ENCODE data around the gene KCNH5. TPM values are rescaled to one million over a fixed set of nuclear protein-coding genes. Genes with fewer than 3 reads are reported as not detected.

Gene KCNH5
- total and polyA plus RNA-seq, 2 of the 13 experiments (the other 11 are each of a cell fraction or from before 2014, with no cell fraction given): not detected

DNA sequence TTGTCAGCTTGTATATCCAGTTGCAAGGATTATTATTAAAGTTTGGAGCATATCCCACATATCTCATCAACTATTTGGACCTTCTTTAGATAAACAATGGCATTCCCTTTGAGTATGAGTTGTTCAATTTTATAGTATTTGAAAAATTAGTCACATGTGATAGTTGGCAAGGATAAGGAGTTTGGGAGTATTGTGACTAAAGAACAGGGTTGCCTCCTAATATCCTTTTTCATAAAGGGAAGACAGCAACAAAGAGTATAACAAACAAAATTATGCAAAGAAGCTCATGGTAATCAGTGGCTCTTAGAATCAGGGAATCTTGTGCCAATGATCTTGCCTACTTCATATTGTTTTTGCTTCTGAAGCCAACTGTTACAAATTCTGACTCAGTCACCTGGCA lies 31.2 kb upstream of the KCNH5 start:
- FAIRE-seq (no peak), DNase-seq (ENCODE audit: low spot score) (no peak), ATAC-seq (no peak)
- no peak overlapping the region for H3K27ac ChIP-seq (ENCODE audit: extremely low read length, insufficient read depth, low read length)
- H2AFZ ChIP-seq (ENCODE audit: low read length): no peak overlapping the region
- BruUV-seq (replicated peaks): no TSS peak
- intact Hi-C loops (cut with micrococcal nuclease; ENCODE audit: unreplicated experiment) (no loop called here), in situ Hi-C loops (cut with HindIII; ENCODE audit: extremely low pct_ligation_motif_present, low pct_unique_long_range_greater_than_20kb) (no loop called here)
- ChIA-PET POLR2A (no interaction called here), CTCF (ENCODE audit: low intra/inter-chr PET ratio, low total read pairs) (no interaction called here)
- no peak overlapping the region for H3K4me3 ChIP-seq (replicated peaks in 1 of 3; ENCODE audit: insufficient read depth in 1 of 3, low read depth in 2 of 3, low read length in 3 of 3)
- no peaks in the 10 kb centered on the region for H3K79me2 ChIP-seq (ENCODE audit: insufficient read depth, low read length)
- H3K4me1 ChIP-seq (ENCODE audit: insufficient read depth, low read length): no peaks in the 10 kb centered on the region
- H3K9ac ChIP-seq (ENCODE audit: insufficient read depth, low read depth, low read length): no peak overlapping the region
- H3K4me2 ChIP-seq (ENCODE audit: low read depth, low read length): no peak overlapping the region
- no peaks in the 10 kb centered on the region for H4K20me1 ChIP-seq (ENCODE audit: insufficient read depth, low read length)
- no peaks in the 10 kb centered on the region for H3K36me3 ChIP-seq (replicated peaks in 1 of 2; ENCODE audit: control insufficient read depth in 1 of 2, insufficient read depth in 2 of 2, low read length in 2 of 2)
- H3K27me3 ChIP-seq (ENCODE audit: control insufficient read depth in 1 of 2, insufficient read depth in 2 of 2, low read length in 2 of 2): no peaks in the 10 kb centered on the region
- H3K9me3 ChIP-seq (ENCODE audit: low read length): no peaks in the 10 kb centered on the region
- TF ChIP-seq, protein P1, sequence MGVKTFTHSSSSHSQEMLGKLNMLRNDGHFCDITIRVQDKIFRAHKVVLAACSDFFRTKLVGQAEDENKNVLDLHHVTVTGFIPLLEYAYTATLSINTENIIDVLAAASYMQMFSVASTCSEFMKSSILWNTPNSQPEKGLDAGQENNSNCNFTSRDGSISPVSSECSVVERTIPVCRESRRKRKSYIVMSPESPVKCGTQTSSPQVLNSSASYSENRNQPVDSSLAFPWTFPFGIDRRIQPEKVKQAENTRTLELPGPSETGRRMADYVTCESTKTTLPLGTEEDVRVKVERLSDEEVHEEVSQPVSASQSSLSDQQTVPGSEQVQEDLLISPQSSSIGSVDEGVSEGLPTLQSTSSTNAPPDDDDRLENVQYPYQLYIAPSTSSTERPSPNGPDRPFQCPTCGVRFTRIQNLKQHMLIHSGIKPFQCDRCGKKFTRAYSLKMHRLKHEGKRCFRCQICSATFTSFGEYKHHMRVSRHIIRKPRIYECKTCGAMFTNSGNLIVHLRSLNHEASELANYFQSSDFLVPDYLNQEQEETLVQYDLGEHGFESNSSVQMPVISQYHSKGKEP (CRISPR knock-in tag; IDR thresholded peaks at IDR 0.05): no peak
- TF ChIP-seq NR3C1 (CRISPR knock-in tag; IDR thresholded peaks at IDR 0.05): no peak
- TF ChIP-seq, protein P2, sequence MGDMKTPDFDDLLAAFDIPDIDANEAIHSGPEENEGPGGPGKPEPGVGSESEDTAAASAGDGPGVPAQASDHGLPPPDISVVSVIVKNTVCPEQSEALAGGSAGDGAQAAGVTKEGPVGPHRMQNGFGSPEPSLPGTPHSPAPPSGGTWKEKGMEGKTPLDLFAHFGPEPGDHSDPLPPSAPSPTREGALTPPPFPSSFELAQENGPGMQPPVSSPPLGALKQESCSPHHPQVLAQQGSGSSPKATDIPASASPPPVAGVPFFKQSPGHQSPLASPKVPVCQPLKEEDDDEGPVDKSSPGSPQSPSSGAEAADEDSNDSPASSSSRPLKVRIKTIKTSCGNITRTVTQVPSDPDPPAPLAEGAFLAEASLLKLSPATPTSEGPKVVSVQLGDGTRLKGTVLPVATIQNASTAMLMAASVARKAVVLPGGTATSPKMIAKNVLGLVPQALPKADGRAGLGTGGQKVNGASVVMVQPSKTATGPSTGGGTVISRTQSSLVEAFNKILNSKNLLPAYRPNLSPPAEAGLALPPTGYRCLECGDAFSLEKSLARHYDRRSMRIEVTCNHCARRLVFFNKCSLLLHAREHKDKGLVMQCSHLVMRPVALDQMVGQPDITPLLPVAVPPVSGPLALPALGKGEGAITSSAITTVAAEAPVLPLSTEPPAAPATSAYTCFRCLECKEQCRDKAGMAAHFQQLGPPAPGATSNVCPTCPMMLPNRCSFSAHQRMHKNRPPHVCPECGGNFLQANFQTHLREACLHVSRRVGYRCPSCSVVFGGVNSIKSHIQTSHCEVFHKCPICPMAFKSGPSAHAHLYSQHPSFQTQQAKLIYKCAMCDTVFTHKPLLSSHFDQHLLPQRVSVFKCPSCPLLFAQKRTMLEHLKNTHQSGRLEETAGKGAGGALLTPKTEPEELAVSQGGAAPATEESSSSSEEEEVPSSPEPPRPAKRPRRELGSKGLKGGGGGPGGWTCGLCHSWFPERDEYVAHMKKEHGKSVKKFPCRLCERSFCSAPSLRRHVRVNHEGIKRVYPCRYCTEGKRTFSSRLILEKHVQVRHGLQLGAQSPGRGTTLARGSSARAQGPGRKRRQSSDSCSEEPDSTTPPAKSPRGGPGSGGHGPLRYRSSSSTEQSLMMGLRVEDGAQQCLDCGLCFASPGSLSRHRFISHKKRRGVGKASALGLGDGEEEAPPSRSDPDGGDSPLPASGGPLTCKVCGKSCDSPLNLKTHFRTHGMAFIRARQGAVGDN (CRISPR knock-in tag; IDR thresholded peaks at IDR 0.05): no peak
- no peak for TF ChIP-seq PAF1 (CRISPR knock-in tag; IDR thresholded peaks at IDR 0.05)
- TF ChIP-seq, protein P3, sequence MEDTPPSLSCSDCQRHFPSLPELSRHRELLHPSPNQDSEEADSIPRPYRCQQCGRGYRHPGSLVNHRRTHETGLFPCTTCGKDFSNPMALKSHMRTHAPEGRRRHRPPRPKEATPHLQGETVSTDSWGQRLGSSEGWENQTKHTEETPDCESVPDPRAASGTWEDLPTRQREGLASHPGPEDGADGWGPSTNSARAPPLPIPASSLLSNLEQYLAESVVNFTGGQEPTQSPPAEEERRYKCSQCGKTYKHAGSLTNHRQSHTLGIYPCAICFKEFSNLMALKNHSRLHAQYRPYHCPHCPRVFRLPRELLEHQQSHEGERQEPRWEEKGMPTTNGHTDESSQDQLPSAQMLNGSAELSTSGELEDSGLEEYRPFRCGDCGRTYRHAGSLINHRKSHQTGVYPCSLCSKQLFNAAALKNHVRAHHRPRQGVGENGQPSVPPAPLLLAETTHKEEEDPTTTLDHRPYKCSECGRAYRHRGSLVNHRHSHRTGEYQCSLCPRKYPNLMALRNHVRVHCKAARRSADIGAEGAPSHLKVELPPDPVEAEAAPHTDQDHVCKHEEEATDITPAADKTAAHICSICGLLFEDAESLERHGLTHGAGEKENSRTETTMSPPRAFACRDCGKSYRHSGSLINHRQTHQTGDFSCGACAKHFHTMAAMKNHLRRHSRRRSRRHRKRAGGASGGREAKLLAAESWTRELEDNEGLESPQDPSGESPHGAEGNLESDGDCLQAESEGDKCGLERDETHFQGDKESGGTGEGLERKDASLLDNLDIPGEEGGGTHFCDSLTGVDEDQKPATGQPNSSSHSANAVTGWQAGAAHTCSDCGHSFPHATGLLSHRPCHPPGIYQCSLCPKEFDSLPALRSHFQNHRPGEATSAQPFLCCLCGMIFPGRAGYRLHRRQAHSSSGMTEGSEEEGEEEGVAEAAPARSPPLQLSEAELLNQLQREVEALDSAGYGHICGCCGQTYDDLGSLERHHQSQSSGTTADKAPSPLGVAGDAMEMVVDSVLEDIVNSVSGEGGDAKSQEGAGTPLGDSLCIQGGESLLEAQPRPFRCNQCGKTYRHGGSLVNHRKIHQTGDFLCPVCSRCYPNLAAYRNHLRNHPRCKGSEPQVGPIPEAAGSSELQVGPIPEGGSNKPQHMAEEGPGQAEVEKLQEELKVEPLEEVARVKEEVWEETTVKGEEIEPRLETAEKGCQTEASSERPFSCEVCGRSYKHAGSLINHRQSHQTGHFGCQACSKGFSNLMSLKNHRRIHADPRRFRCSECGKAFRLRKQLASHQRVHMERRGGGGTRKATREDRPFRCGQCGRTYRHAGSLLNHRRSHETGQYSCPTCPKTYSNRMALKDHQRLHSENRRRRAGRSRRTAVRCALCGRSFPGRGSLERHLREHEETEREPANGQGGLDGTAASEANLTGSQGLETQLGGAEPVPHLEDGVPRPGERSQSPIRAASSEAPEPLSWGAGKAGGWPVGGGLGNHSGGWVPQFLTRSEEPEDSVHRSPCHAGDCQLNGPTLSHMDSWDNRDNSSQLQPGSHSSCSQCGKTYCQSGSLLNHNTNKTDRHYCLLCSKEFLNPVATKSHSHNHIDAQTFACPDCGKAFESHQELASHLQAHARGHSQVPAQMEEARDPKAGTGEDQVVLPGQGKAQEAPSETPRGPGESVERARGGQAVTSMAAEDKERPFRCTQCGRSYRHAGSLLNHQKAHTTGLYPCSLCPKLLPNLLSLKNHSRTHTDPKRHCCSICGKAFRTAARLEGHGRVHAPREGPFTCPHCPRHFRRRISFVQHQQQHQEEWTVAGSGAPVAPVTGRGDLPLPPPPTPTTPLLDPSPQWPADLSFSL (CRISPR knock-in tag; IDR thresholded peaks at IDR 0.05): no peak
- TF ChIP-seq, protein P4, sequence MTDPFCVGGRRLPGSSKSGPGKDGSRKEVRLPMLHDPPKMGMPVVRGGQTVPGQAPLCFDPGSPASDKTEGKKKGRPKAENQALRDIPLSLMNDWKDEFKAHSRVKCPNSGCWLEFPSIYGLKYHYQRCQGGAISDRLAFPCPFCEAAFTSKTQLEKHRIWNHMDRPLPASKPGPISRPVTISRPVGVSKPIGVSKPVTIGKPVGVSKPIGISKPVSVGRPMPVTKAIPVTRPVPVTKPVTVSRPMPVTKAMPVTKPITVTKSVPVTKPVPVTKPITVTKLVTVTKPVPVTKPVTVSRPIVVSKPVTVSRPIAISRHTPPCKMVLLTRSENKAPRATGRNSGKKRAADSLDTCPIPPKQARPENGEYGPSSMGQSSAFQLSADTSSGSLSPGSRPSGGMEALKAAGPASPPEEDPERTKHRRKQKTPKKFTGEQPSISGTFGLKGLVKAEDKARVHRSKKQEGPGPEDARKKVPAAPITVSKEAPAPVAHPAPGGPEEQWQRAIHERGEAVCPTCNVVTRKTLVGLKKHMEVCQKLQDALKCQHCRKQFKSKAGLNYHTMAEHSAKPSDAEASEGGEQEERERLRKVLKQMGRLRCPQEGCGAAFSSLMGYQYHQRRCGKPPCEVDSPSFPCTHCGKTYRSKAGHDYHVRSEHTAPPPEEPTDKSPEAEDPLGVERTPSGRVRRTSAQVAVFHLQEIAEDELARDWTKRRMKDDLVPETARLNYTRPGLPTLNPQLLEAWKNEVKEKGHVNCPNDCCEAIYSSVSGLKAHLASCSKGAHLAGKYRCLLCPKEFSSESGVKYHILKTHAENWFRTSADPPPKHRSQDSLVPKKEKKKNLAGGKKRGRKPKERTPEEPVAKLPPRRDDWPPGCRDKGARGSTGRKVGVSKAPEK (CRISPR knock-in tag; IDR thresholded peaks at IDR 0.05; ENCODE audit: borderline replicate concordance): no peak
- TF ChIP-seq RAD21 (CRISPR knock-in tag; IDR thresholded peaks at IDR 0.05): no peak
- TF ChIP-seq ZNF350 (CRISPR knock-in tag; IDR thresholded peaks at IDR 0.05; ENCODE audit: borderline replicate concordance, low read depth): no peak
